KBM-7 (cell line): Measurements from ENCODE around the gene RAB31.

Experiments used
- DNase-seq: peaks from one replicate; pipeline ENCODE4 v3.0.0-alpha.2; 2015
- in situ Hi-C: fragments of 300-500 bp; cut with MboI; formaldehyde crosslinking; loops from 2 replicates; pipeline ENCODE4 v1.14.3; 2020; ENCODE audit warnings: low sequenced_read_pairs, low pct_unique_long_range_greater_than_20kb, mixed read lengths

RAB31 gene

GRCh38 chr18:9709304-9709877 lies 1.3 kb downstream of the RAB31 start:
- in situ Hi-C loops = no loop called here

GRCh38 chr18:9710037-9710436 lies 1.9 kb downstream of the RAB31 start:
- no peak for DNase-seq
- in situ Hi-C loops = no loop called here

More at GRCh38 chr18:9709304-9709877, 1.3 kb downstream of the RAB31 start:
- no peak for DNase-seq

GRCh38 chr18:9711361-9712129 lies 3.4 kb downstream of the RAB31 start:
- in situ Hi-C loops = no loop called here
- peak; percentile 78 for DNase-seq

- in situ Hi-C loops = no loop called here
- no peak for DNase-seq
These were observed 4.1 kb downstream of the RAB31 start for GRCh38 chr18:9712130-9712577.

GRCh38 chr18:9712611-9713010 lies 4.5 kb downstream of the RAB31 start:
- in situ Hi-C loops = no loop called here

GRCh38 chr18:9714266-9715087 lies 6.4 kb downstream of the RAB31 start:
- in situ Hi-C loops = no loop called here
- DNase-seq = no peak

More at GRCh38 chr18:9712611-9713010, 4.5 kb downstream of the RAB31 start:
- no peak for DNase-seq

GRCh38 chr18:9715088-9715343 lies 6.9 kb downstream of the RAB31 start:
- in situ Hi-C loops = no loop called here

GRCh38 chr18:9715978-9716774 lies 8.1 kb downstream of the RAB31 start:
- in situ Hi-C loops = no loop called here
- DNase-seq = no peak

More at GRCh38 chr18:9715088-9715343, 6.9 kb downstream of the RAB31 start:
- DNase-seq = no peak

- in situ Hi-C loops = no loop called here
- DNase-seq = no peak
These were observed 8.9 kb downstream of the RAB31 start for GRCh38 chr18:9716780-9717563.

GRCh38 chr18:9719421-9719981 lies 11.4 kb downstream of the RAB31 start:
- DNase-seq = no peak
- in situ Hi-C loops = no loop called here

GRCh38 chr18:9720327-9720726 lies 12.2 kb downstream of the RAB31 start:
- no peak for DNase-seq
- in situ Hi-C loops = no loop called here

GRCh38 chr18:9721893-9722550 lies 13.9 kb downstream of the RAB31 start:
- in situ Hi-C loops = no loop called here
- DNase-seq = no peak

- in situ Hi-C loops = no loop called here
- no peak for DNase-seq
These were observed 14.6 kb downstream of the RAB31 start for GRCh38 chr18:9722691-9723090.

- in situ Hi-C loops = no loop called here
- DNase-seq = no peak
These were observed 16.9 kb downstream of the RAB31 start for GRCh38 chr18:9724797-9725585.

GRCh38 chr18:9726175-9726574 lies 18.1 kb downstream of the RAB31 start:
- DNase-seq = no peak
- in situ Hi-C loops = no loop called here

- in situ Hi-C loops = no loop called here
- DNase-seq = no peak
These were observed 18.8 kb downstream of the RAB31 start for GRCh38 chr18:9726936-9727335.

- DNase-seq = no peak
- in situ Hi-C loops = no loop called here
These were observed 22.7 kb downstream of the RAB31 start for GRCh38 chr18:9730786-9731185.
